Breast epithelium (tissue), 3 donors: Measurements from ENCODE around the gene CDK12.

Experiments
- POLR2A ChIP-seq: fragments of 450-650 bp; IDR thresholded peaks from one replicate; pipeline ENCODE4 v1.6.1; 2016; ENCODE audit warnings: antibody characterized with exemption, mild to moderate bottlenecking, moderate library complexity
- POLR2AphosphoS5 ChIP-seq, 3 donors: sonication (generic); formaldehyde crosslinking; IDR thresholded peaks; one replicate each; pipeline ENCODE4 v1.6.1; 2017; ENCODE audit warnings: antibody characterized with exemption in 3 of 3
- TF ChIP-seq, protein P1 (sequence below), 3 donors: fragments of 450-650 bp; IDR thresholded peaks; one replicate each; pipeline ENCODE4 v1.5.1; 2016 to 2017; ENCODE audit warnings: antibody characterized with exemption in 3 of 3, mild to moderate bottlenecking in 3 of 3, moderate library complexity in 3 of 3

DNA sequence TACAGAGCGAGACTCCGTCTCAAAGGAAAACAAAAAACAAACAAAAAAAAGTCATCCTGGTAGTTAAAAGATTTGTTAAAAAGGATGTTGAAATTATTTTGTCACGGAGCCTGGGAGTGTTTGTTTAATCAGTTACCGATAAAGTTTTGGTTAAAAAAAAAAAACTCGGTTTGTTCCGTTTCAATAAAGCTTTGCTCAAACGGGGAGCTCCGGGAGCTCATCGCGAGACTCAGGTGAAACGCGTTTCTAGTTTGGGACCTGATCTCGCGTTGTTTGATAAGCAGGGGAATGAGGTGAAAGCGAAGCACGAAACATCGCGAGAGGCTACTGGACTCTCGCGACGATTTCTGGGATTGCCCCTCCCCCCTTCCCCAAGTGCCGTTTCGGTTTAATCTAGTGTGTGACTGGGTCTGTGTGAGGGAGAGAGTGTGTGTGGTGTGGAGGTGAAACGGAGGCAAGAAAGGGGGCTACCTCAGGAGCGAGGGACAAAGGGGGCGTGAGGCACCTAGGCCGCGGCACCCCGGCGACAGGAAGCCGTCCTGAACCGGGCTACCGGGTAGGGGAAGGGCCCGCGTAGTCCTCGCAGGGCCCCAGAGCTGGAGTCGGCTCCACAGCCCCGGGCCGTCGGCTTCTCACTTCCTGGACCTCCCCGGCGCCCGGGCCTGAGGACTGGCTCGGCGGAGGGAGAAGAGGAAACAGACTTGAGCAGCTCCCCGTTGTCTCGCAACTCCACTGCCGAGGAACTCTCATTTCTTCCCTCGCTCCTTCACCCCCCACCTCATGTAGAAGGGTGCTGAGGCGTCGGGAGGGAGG is at the start of gene CDK12:
- TF ChIP-seq, protein P1, sequence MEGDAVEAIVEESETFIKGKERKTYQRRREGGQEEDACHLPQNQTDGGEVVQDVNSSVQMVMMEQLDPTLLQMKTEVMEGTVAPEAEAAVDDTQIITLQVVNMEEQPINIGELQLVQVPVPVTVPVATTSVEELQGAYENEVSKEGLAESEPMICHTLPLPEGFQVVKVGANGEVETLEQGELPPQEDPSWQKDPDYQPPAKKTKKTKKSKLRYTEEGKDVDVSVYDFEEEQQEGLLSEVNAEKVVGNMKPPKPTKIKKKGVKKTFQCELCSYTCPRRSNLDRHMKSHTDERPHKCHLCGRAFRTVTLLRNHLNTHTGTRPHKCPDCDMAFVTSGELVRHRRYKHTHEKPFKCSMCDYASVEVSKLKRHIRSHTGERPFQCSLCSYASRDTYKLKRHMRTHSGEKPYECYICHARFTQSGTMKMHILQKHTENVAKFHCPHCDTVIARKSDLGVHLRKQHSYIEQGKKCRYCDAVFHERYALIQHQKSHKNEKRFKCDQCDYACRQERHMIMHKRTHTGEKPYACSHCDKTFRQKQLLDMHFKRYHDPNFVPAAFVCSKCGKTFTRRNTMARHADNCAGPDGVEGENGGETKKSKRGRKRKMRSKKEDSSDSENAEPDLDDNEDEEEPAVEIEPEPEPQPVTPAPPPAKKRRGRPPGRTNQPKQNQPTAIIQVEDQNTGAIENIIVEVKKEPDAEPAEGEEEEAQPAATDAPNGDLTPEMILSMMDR (IDR thresholded peaks at IDR 0.05): no peak
- TF ChIP-seq POLR2AphosphoS5 (IDR thresholded peaks at IDR 0.05): peak; percentile 93 to 98 (median 95)
- TF ChIP-seq POLR2A: peak; percentile 93
